8988T (cell line): ENCODE data around the gene PROSER2.

Source experiments
- DNase-seq: peaks from one replicate; pipeline ENCODE4 v3.0.0; 2011

The PROSER2 gene

GRCh38 chr10:11869743-11870460 is 46.7 kb downstream of the PROSER2 start:
- no peak for DNase-seq

- DNase-seq, result no peak
These were observed 47.3 kb downstream of the PROSER2 start for GRCh38 chr10:11870461-11870780.

GRCh38 chr10:11870900-11871400 is 47.8 kb downstream of the PROSER2 start:
- no peak for DNase-seq

GRCh38 chr10:11871466-11871865 is 48.3 kb downstream of the PROSER2 start:
- DNase-seq, result no peak

- DNase-seq, result peak; percentile 65
These were observed 51.7 kb downstream of the PROSER2 start for GRCh38 chr10:11874568-11875493.

- DNase-seq, result peak; percentile 94
These were observed 52.5 kb downstream of the PROSER2 start for GRCh38 chr10:11875494-11876281.

GRCh38 chr10:11876324-11876723 is 53.2 kb downstream of the PROSER2 start:
- DNase-seq, result no peak

GRCh38 chr10:11876805-11877590 is 53.8 kb downstream of the PROSER2 start:
- DNase-seq, result no peak

GRCh38 chr10:11877591-11877905 is 54.4 kb downstream of the PROSER2 start:
- no peak for DNase-seq

GRCh38 chr10:11878776-11879175 is 55.6 kb downstream of the PROSER2 start:
- DNase-seq, result no peak

GRCh38 chr10:11879387-11880094 is 56.4 kb downstream of the PROSER2 start:
- no peak for DNase-seq

GRCh38 chr10:11880151-11881029 is 57.2 kb downstream of the PROSER2 start:
- DNase-seq, result no peak

GRCh38 chr10:11881030-11881476 is 57.9 kb downstream of the PROSER2 start:
- DNase-seq, result no peak

- peak; percentile 70 for DNase-seq
These were observed 58.6 kb downstream of the PROSER2 start for GRCh38 chr10:11881477-11882417.

GRCh38 chr10:11882646-11883375 is 59.7 kb downstream of the PROSER2 start:
- no peak for DNase-seq

- DNase-seq, result no peak
These were observed 61.7 kb downstream of the PROSER2 start for GRCh38 chr10:11884706-11885423.

GRCh38 chr10:11885437-11886137 is 62.4 kb downstream of the PROSER2 start:
- DNase-seq, result no peak

GRCh38 chr10:11886138-11886474 is 63.0 kb downstream of the PROSER2 start:
- no peak for DNase-seq
